PC-9 (cell line): ENCODE data around the gene TPTE2. TPM values are rescaled to one million over a fixed set of nuclear protein-coding genes. Genes with fewer than 3 reads are reported as not detected.

Experiments
- BruUV-seq: library from RNA; stranded (reverse); fragments of 400-500 nt; replicated peaks from 2 replicates; lab custom pipeline; 2021; lab: Mats Ljungman, UMichigan
- CTCF ChIA-PET: fragments of 300-600 bp; sonication (Branson Sonifier 250); formaldehyde crosslinking; loops from one replicate; lab custom pipeline; 2022; ENCODE audit warnings: antibody characterized with exemption; lab: Charles Lee
- POLR2A ChIA-PET: fragments of 300-600 bp; sonication (Branson Sonifier 250); formaldehyde crosslinking; loops from one replicate; lab custom pipeline; 2022; ENCODE audit warnings: antibody characterized with exemption; ENCODE audit not compliant: unreplicated experiment; lab: Charles Lee
- DNase-seq, 2 experiments: peaks; one replicate each; pipeline versions ENCODE4 v3.0.0 to v3.0.0-alpha.2; 2015 to 2022; ENCODE audit warnings: mixed read lengths in 1 of 2
- H2AFZ ChIP-seq: fragments of 200-600 bp; sonication (generic); 2 replicates; pipeline ENCODE4 v1.8.1; 2017; ENCODE audit warnings: antibody characterized with exemption
- H3F3A ChIP-seq: fragments of 200-600 bp; sonication (generic); 2 replicates; pipeline ENCODE4 v1.8.1; 2017; ENCODE audit warnings: antibody characterized with exemption, mild to moderate bottlenecking, low read depth; ENCODE audit not compliant: insufficient read depth
- H3K27ac ChIP-seq: fragments of 200-600 bp; sonication (generic); 2 replicates; pipeline ENCODE4 v1.6.1; 2016; ENCODE audit warnings: mixed run types
- H3K27me3 ChIP-seq: fragments of 200-600 bp; sonication (generic); 2 replicates; pipeline ENCODE4 v1.6.1; 2016; ENCODE audit warnings: low read depth, mixed run types; ENCODE audit not compliant: insufficient read depth
- H3K36me3 ChIP-seq: fragments of 200-600 bp; sonication (generic); 2 replicates; pipeline ENCODE4 v1.6.1; 2016; ENCODE audit warnings: low read depth, mixed run types
- H3K4me1 ChIP-seq: fragments of 200-600 bp; sonication (generic); replicated peaks from 2 replicates; pipeline ENCODE4 v1.6.1; 2016; ENCODE audit warnings: mixed run types; ENCODE audit not compliant: insufficient read depth
- H3K4me2 ChIP-seq: fragments of 200-600 bp; sonication (generic); 2 replicates; pipeline ENCODE4 v1.6.1; 2017; ENCODE audit warnings: mixed run types
- H3K4me3 ChIP-seq: fragments of 200-600 bp; sonication (generic); 2 replicates; pipeline ENCODE4 v1.6.1; 2016; ENCODE audit warnings: mixed run types
- H3K79me2 ChIP-seq: fragments of 200-600 bp; sonication (generic); 2 replicates; pipeline ENCODE4 v1.6.1; 2017; ENCODE audit warnings: low read depth, mixed run types
- H3K9me2 ChIP-seq: fragments of 200-600 bp; sonication (generic); 2 replicates; pipeline ENCODE4 v1.8.1; 2017; ENCODE audit warnings: mild to moderate bottlenecking; ENCODE audit not compliant: insufficient read depth
- H3K9me3 ChIP-seq: fragments of 200-600 bp; sonication (generic); 2 replicates; pipeline ENCODE4 v1.8.1; 2016; ENCODE audit warnings: low read depth; ENCODE audit not compliant: insufficient read depth
- H4K20me1 ChIP-seq: fragments of 200-600 bp; sonication (generic); 2 replicates; pipeline ENCODE4 v1.8.1; 2017; ENCODE audit not compliant: insufficient read depth
- CTCF ChIP-seq: fragments of 200-600 bp; sonication (generic); conservative IDR thresholded peaks from 2 replicates; pipeline ENCODE4 v1.6.1; 2017; ENCODE audit warnings: mixed run types, antibody characterized with exemption, mild to moderate bottlenecking, moderate library complexity
- EZH2 ChIP-seq: fragments of 200-600 bp; sonication (generic); IDR thresholded peaks from 2 replicates; pipeline ENCODE4 v1.8.0; 2017; ENCODE audit warnings: antibody characterized with exemption, low read depth
- intact Hi-C: fragments of 100-400 bp; cut with micrococcal nuclease; formaldehyde crosslinking; loops from one replicate; pipeline ENCODE4 v1.10.0; 2022; ENCODE audit not compliant: unreplicated experiment
- total RNA-seq: library from RNA; stranded (reverse); gene quantifications from 2 replicates; pipeline ENCODE4 v1.2.3, GENCODE V29; 2021

TPTE2 gene
- total RNA-seq, 1 experiment from 2014 or later = not detected

GRCh38 chr13:19606152-19606551, 44.8 kb upstream of the TPTE2 start:
- Histone ChIP-seq H3K9me3 (no peaks in the 10 kb centered on the region), H3K27me3 (no peaks in the 10 kb centered on the region), H3K4me3 (no peak overlapping the region), H3K27ac (peak overlapping the region; percentile 48; the same call in 1 of the 2 replicates), H3K9me2 (no peaks in the 10 kb centered on the region), H3F3A (peaks cover 9% of the 10 kb centered on the region; the same call in 1 of the 2 replicates), H2AFZ (no peak overlapping the region), H3K79me2 (peaks cover 18% of the 10 kb centered on the region), H3K4me2 (peak overlapping the region; percentile 11; the same call in 1 of the 2 replicates), H3K4me1 (peaks cover 17% of the 10 kb centered on the region), H4K20me1 (no peaks in the 10 kb centered on the region), H3K36me3 (peaks cover 3% of the 10 kb centered on the region; the same call in 1 of the 2 replicates)
- DNase-seq = peak in 1 of 2 experiments; percentile 37
- TF ChIP-seq EZH2 (no peak), CTCF (no peak)
- ChIA-PET CTCF (no interaction called here), POLR2A (no interaction called here)
- no TSS peak for BruUV-seq
- intact Hi-C loops = loop anchor here (10.0 kb wide), 3 partner anchors 259 to 519 kb away; partner anchors contain the start of genes ZMYM2 and ZMYM5

GRCh38 chr13:19605161-19605955, 44.0 kb upstream of the TPTE2 start:
- no peaks in the 10 kb centered on the region for H4K20me1 ChIP-seq
- H3K4me2 ChIP-seq = peak overlapping the region; percentile 11; the same call in 1 of the 2 replicates
- TF ChIP-seq CTCF (no peak), EZH2 (no peak)
- BruUV-seq = TSS peak; percentile 34
- no peak overlapping the region for H3K4me3 ChIP-seq
- peaks cover 3% of the 10 kb centered on the region; the same call in 1 of the 2 replicates for H3K36me3 ChIP-seq
- H3K9me2 ChIP-seq = no peaks in the 10 kb centered on the region
- H3K4me1 ChIP-seq = peaks cover 18% of the 10 kb centered on the region
- H3K27me3 ChIP-seq = no peaks in the 10 kb centered on the region
- H3F3A ChIP-seq = peaks cover 9% of the 10 kb centered on the region; the same call in 1 of the 2 replicates
- intact Hi-C loops = loop anchor here (10.0 kb wide), 3 partner anchors 259 to 519 kb away; partner anchors contain the start of genes ZMYM2 and ZMYM5
- DNase-seq = peak; percentile 63 to 76
- H2AFZ ChIP-seq = no peak overlapping the region
- H3K79me2 ChIP-seq = peaks cover 18% of the 10 kb centered on the region
- CTCF ChIA-PET = interaction anchor here (0.6 kb wide), 1 partner anchor 257 kb away, joined by 4 read pairs; no protein-coding TSS in a partner anchor
- POLR2A ChIA-PET = interaction anchor here (0.6 to 0.7 kb wide), 2 partner anchors 15 to 453 kb away, joined by 4 to 6 read pairs; no protein-coding TSS in a partner anchor
- H3K27ac ChIP-seq = peak overlapping the region; percentile 48; the same call in 1 of the 2 replicates
- H3K9me3 ChIP-seq = no peaks in the 10 kb centered on the region

GRCh38 chr13:19604306-19604705, 43.0 kb upstream of the TPTE2 start:
- Histone ChIP-seq H3K27ac (no peak overlapping the region), H3F3A (peaks cover 9% of the 10 kb centered on the region; the same call in 1 of the 2 replicates), H3K9me2 (no peaks in the 10 kb centered on the region), H3K4me2 (no peak overlapping the region), H3K36me3 (peaks cover 3% of the 10 kb centered on the region; the same call in 1 of the 2 replicates), H3K9me3 (no peaks in the 10 kb centered on the region), H4K20me1 (no peaks in the 10 kb centered on the region), H3K79me2 (peaks cover 18% of the 10 kb centered on the region), H3K4me3 (no peak overlapping the region), H3K27me3 (no peaks in the 10 kb centered on the region), H2AFZ (no peak overlapping the region), H3K4me1 (peaks cover 18% of the 10 kb centered on the region)
- TF ChIP-seq CTCF (no peak), EZH2 (no peak)
- no TSS peak for BruUV-seq
- DNase-seq = no peak
- CTCF ChIA-PET = interaction anchor here (0.6 kb wide), 1 partner anchor 18 kb away, joined by 3 read pairs; no protein-coding TSS in a partner anchor
- intact Hi-C loops = loop anchor here (10.0 kb wide), 3 partner anchors 260 to 520 kb away; partner anchors contain the start of genes ZMYM2 and ZMYM5
- POLR2A ChIA-PET = no interaction called here
